Ishikawa (cell line): Measurements from ENCODE around the gene JPH3.

Experiments used
- CEBPB ChIP-seq: IDR thresholded peaks from 2 replicates; pipeline ENCODE4 v1.6.1; 2012
- CREB1 ChIP-seq: IDR thresholded peaks from 2 replicates; pipeline ENCODE4 v1.6.1; 2012; ENCODE audit warnings: low read depth
- EGR1 ChIP-seq: IDR thresholded peaks from 2 replicates; pipeline ENCODE4 v1.6.1; 2012
- EP300 ChIP-seq: IDR thresholded peaks from 2 replicates; pipeline ENCODE4 v1.6.1; 2012; ENCODE audit warnings: borderline replicate concordance
- FOXM1 ChIP-seq: IDR thresholded peaks from 2 replicates; pipeline ENCODE4 v1.6.1; 2012; ENCODE audit warnings: low read depth, borderline replicate concordance
- MAX ChIP-seq: IDR thresholded peaks from 2 replicates; pipeline ENCODE4 v1.6.1; 2012
- NFIC ChIP-seq: IDR thresholded peaks from 2 replicates; pipeline ENCODE4 v1.6.1; 2012
- RAD21 ChIP-seq: IDR thresholded peaks from 2 replicates; pipeline ENCODE4 v1.6.1; 2012; ENCODE audit warnings: low read depth
- REST ChIP-seq: IDR thresholded peaks from 2 replicates; pipeline ENCODE4 v1.6.1; 2012; ENCODE audit warnings: low read depth, mild to moderate bottlenecking
- TAF1 ChIP-seq: IDR thresholded peaks from 2 replicates; pipeline ENCODE4 v1.6.1; 2012; ENCODE audit warnings: low read depth, mild to moderate bottlenecking
- TCF12 ChIP-seq: IDR thresholded peaks from 2 replicates; pipeline ENCODE4 v1.6.1; 2012; ENCODE audit warnings: low read depth
- TEAD4 ChIP-seq: IDR thresholded peaks from 2 replicates; pipeline ENCODE4 v1.6.1; 2012
- USF1 ChIP-seq: IDR thresholded peaks from 2 replicates; pipeline ENCODE4 v1.6.1; 2012
- YY1 ChIP-seq: IDR thresholded peaks from 2 replicates; pipeline ENCODE4 v1.6.1; 2012; ENCODE audit warnings: low read depth
- ZBTB7A ChIP-seq: IDR thresholded peaks from 2 replicates; pipeline ENCODE4 v1.6.1; 2012; ENCODE audit warnings: low read depth

The JPH3 gene

GRCh38 chr16:87634411-87634810 is 32.1 kb downstream of the JPH3 start:
- TF ChIP-seq TCF12 (no peak), REST (no peak), CEBPB (no peak), EGR1 (no peak), TEAD4 (no peak), MAX (no peak), NFIC (no peak), RAD21 (no peak), USF1 (no peak), ZBTB7A (no peak), YY1 (no peak), TAF1 (no peak), EP300 (no peak)

GRCh38 chr16:87635541-87636049 is 33.3 kb downstream of the JPH3 start:
- no peak for TF ChIP-seq FOXM1
- peak; percentile 92 for TF ChIP-seq RAD21
- TF ChIP-seq REST: no peak
- no peak for TF ChIP-seq MAX
- TF ChIP-seq TCF12: no peak
- peak; percentile 27 for TF ChIP-seq NFIC
- no peak for TF ChIP-seq TAF1
- no peak for TF ChIP-seq YY1
- TF ChIP-seq CEBPB: no peak
- TF ChIP-seq USF1: no peak
- TF ChIP-seq ZBTB7A: no peak
- TF ChIP-seq EP300: no peak
- no peak for TF ChIP-seq CREB1

GRCh38 chr16:87636050-87636684 is 33.9 kb downstream of the JPH3 start:
- TF ChIP-seq REST (no peak), EGR1 (no peak), RAD21 (peak; percentile 89)

- no peak for TF ChIP-seq EP300
- no peak for TF ChIP-seq EGR1
- TF ChIP-seq TEAD4: no peak
- no peak for TF ChIP-seq FOXM1
- TF ChIP-seq NFIC: no peak
- no peak for TF ChIP-seq CREB1
- TF ChIP-seq RAD21: no peak
- TF ChIP-seq YY1: no peak
- no peak for TF ChIP-seq ZBTB7A
- no peak for TF ChIP-seq MAX
Observed at GRCh38 chr16:87636741-87637140, 34.4 kb downstream of the JPH3 start.
